H1 (cell line): ENCODE measurements around the gene SPTB.

Source experiments
- ASH2L ChIP-seq: fragments of 200-600, 300-600 bp; sonication (generic); IDR thresholded peaks from one replicate; pipeline ENCODE4 v1.7.1; 2017; ENCODE audit warnings: low read length
- ATF3 ChIP-seq: IDR thresholded peaks from 2 replicates; pipeline ENCODE4 v1.6.1; 2011; ENCODE audit warnings: low read depth, mild to moderate bottlenecking, low read length; ENCODE audit not compliant: insufficient read depth
- BACH1 ChIP-seq: IDR thresholded peaks from 2 replicates; pipeline ENCODE4 v1.6.1; 2012; ENCODE audit warnings: low read length, improper control_type of control experiment
- CBX8 ChIP-seq: fragments of 300-800, 300-1000 bp; sonication (generic); IDR thresholded peaks from 2 replicates; pipeline ENCODE4 v1.7.1; 2016; ENCODE audit warnings: low read depth, low read length, borderline replicate concordance
- CHD2 ChIP-seq: IDR thresholded peaks from 2 replicates; pipeline ENCODE4 v1.6.1; 2012; ENCODE audit warnings: low read length, improper control_type of control experiment
- CTCF ChIP-seq, 3 experiments: IDR thresholded peaks; 1 replicate in 2 of 3; 2 replicates in 1 of 3; pipeline versions ENCODE4 v1.5.1 to v1.6.1; 2011; ENCODE audit warnings: low read length in 3 of 3, mild to moderate bottlenecking in 3 of 3, inconsistent platforms in 2 of 3, low read depth in 1 of 3, moderate library complexity in 1 of 3; ENCODE audit not compliant: insufficient read depth in 1 of 3; ENCODE audit errors: control extremely low read depth in 1 of 3
- EP300 ChIP-seq, 2 experiments: IDR thresholded peaks; 1 replicate in 1 of 2; 2 replicates in 1 of 2; pipeline ENCODE4 v1.6.1; 2011 to 2012; ENCODE audit warnings: low read depth in 2 of 2, low read length in 2 of 2, mild to moderate bottlenecking in 2 of 2, borderline replicate concordance in 1 of 2, inconsistent platforms in 1 of 2, moderate library complexity in 1 of 2
- EZH2 ChIP-seq: fragments of 200-600 bp; sonication (generic); IDR thresholded peaks from 2 replicates; pipeline ENCODE4 v1.7.1; 2012; ENCODE audit warnings: low read depth, mild to moderate bottlenecking, moderate library complexity, low read length, inconsistent platforms; ENCODE audit not compliant: severe bottlenecking
- HDAC2 ChIP-seq, 2 experiments: fragments of 300-600 bp in 1 of 2; sonication (generic) in 1 of 2; IDR thresholded peaks; 2 replicates each; pipeline ENCODE4 v1.6.1; 2011 to 2012; ENCODE audit warnings: low read depth in 2 of 2, low read length in 2 of 2, mild to moderate bottlenecking in 2 of 2, moderate library complexity in 2 of 2, borderline replicate concordance in 1 of 2, inconsistent platforms in 1 of 2
- HDAC6 ChIP-seq: IDR thresholded peaks from one replicate; pipeline ENCODE4 v1.7.1; 2012; ENCODE audit warnings: low read depth, mild to moderate bottlenecking, inconsistent platforms, low read length, moderate library complexity
- MAX ChIP-seq: IDR thresholded peaks from 2 replicates; pipeline ENCODE4 v1.6.1; 2012; ENCODE audit warnings: inconsistent platforms
- POLR2A ChIP-seq, 2 experiments: IDR thresholded peaks; 1 replicate in 1 of 2; 2 replicates in 1 of 2; pipeline ENCODE4 v1.6.1; 2011; ENCODE audit warnings: low read depth in 2 of 2, low read length in 2 of 2, mild to moderate bottlenecking in 2 of 2; ENCODE audit errors: control extremely low read depth in 1 of 2
- RAD21 ChIP-seq, 2 experiments: IDR thresholded peaks in 1 of 2; conservative IDR thresholded peaks in 1 of 2; 2 replicates each; pipeline ENCODE4 v1.6.1; 2011; ENCODE audit warnings: low read depth in 2 of 2, low read length in 2 of 2, improper control_type of control experiment in 1 of 2, inconsistent platforms in 1 of 2, mild to moderate bottlenecking in 1 of 2, moderate library complexity in 1 of 2
- TAF1 ChIP-seq: IDR thresholded peaks from 2 replicates; pipeline ENCODE4 v1.6.1; 2011; ENCODE audit warnings: mild to moderate bottlenecking, low read depth, low read length

GRCh38 chr14:64745511-64746091, 134.1 kb downstream of the SPTB start:
- TF ChIP-seq BACH1, result no peak
- no peak for TF ChIP-seq EP300 (IDR thresholded peaks at IDR 0.05; ENCODE audit: borderline replicate concordance in 1 of 2, low read depth in 2 of 2, low read length in 2 of 2)
- TF ChIP-seq EZH2, result no peak
- no peak for TF ChIP-seq ATF3
- no peak for TF ChIP-seq MAX
- TF ChIP-seq TAF1, result no peak
- TF ChIP-seq HDAC2 (IDR thresholded peaks at IDR 0.05; ENCODE audit: borderline replicate concordance in 1 of 2, low read depth in 2 of 2, low read length in 2 of 2), result no peak
- peak in 1 of 3 experiments; percentile 25; a peak in 1 of 4 replicates for TF ChIP-seq CTCF (IDR thresholded peaks at IDR 0.05; ENCODE audit: control extremely low read depth in 1 of 3, insufficient read depth in 1 of 3, low read depth in 1 of 3, low read length in 3 of 3)
- no peak for TF ChIP-seq ASH2L
- TF ChIP-seq RAD21 (IDR thresholded peaks at IDR 0.05 in 1 of 2, conservative IDR thresholded peaks at IDR 0.05 in 1 of 2; ENCODE audit: low read depth in 2 of 2, low read length in 2 of 2), result peak; percentile 32 to 49; a peak in 2 of 4 replicates
- TF ChIP-seq POLR2A (IDR thresholded peaks at IDR 0.05; ENCODE audit: control extremely low read depth in 1 of 2, low read depth in 2 of 2, low read length in 2 of 2), result no peak
- TF ChIP-seq CBX8, result no peak
- no peak for TF ChIP-seq HDAC6
- TF ChIP-seq CHD2, result no peak
